BJ (cell line): ENCODE measurements around the gene C1QTNF1. TPM values are rescaled to one million over a fixed set of nuclear protein-coding genes. Genes with fewer than 3 reads are reported as not detected.

ENCODE experiments used
- CTCF ChIA-PET: fragments of 350-600 bp; formaldehyde crosslinking; extraction: SDS; loops from one replicate; lab custom pipeline; 2021; ENCODE audit warnings: antibody characterized with exemption, inconsistent platforms; lab: Yijun Ruan, JAX
- POLR2A ChIA-PET: fragments of 300-600 bp; sonication (Branson Sonifier 250); formaldehyde crosslinking; extraction: SDS; loops from one replicate; lab custom pipeline; 2021; ENCODE audit warnings: antibody characterized with exemption; lab: Charles Lee
- DNase-seq: peaks from one replicate; pipeline ENCODE4 v3.0.0-alpha.2; 2011; ENCODE audit warnings: low read depth
- H3K27me3 ChIP-seq: 2 replicates; pipeline ENCODE4 v1.6.0; 2011; ENCODE audit warnings: low read length; ENCODE audit not compliant: control insufficient read depth, insufficient read depth
- H3K36me3 ChIP-seq: 2 replicates; pipeline ENCODE4 v1.5.1; 2011; ENCODE audit warnings: low read length; ENCODE audit not compliant: control insufficient read depth, insufficient read depth
- H3K4me3 ChIP-seq: 2 replicates; pipeline ENCODE4 v1.5.1; 2011; ENCODE audit warnings: low read depth, mild to moderate bottlenecking, control low read depth, low read length
- CTCF ChIP-seq: IDR thresholded peaks from 2 replicates; pipeline ENCODE4 v1.5.1; 2011; ENCODE audit warnings: low read depth, mild to moderate bottlenecking, control low read depth, inconsistent platforms, low read length, moderate library complexity; ENCODE audit not compliant: insufficient read depth
- polyA plus RNA-seq: library from polyadenylated mRNA; depleted of rRNA; stranded (reverse); fragments of >200 nt; gene quantifications from 2 replicates; pipeline ENCODE4 v1.2.3, GENCODE V29; 2011

The C1QTNF1 gene
- polyA plus RNA-seq, 1 experiment: 20.7 TPM

GRCh38 chr17:79031996-79032875 lies 8.3 kb downstream of the C1QTNF1 start:
- Histone ChIP-seq H3K4me3 (no peak overlapping the region), H3K27me3 (no peaks in the 10 kb centered on the region), H3K36me3 (no peaks in the 10 kb centered on the region)
- CTCF ChIA-PET: interaction anchor here (1.6 to 3.9 kb wide), 4 partner anchors 12 to 361 kb away, joined by 4 to 23 read pairs (median 7); no protein-coding TSS in a partner anchor
- DNase-seq: no peak
- POLR2A ChIA-PET: no interaction called here
- no peak for TF ChIP-seq CTCF

- Histone ChIP-seq H3K36me3 (no peaks in the 10 kb centered on the region), H3K4me3 (no peak overlapping the region), H3K27me3 (no peaks in the 10 kb centered on the region)
- ChIA-PET CTCF (interaction anchor here (1.2 to 3.9 kb wide), 5 partner anchors 10 to 360 kb away, joined by 4 to 23 read pairs (median 5); no protein-coding TSS in a partner anchor), POLR2A (no interaction called here)
- no peak for TF ChIP-seq CTCF
- no peak for DNase-seq
Measured at GRCh38 chr17:79033046-79033616, 9.2 kb downstream of the C1QTNF1 start.

GRCh38 chr17:79033741-79034501 lies 10.0 kb downstream of the C1QTNF1 start:
- no peaks in the 10 kb centered on the region for H3K36me3 ChIP-seq
- no peak overlapping the region for H3K4me3 ChIP-seq
- no peak for DNase-seq
- POLR2A ChIA-PET: no interaction called here
- CTCF ChIA-PET: interaction anchor here (1.2 to 3.9 kb wide), 5 partner anchors 8 to 358 kb away, joined by 3 to 23 read pairs (median 5); no protein-coding TSS in a partner anchor
- no peak for TF ChIP-seq CTCF
- H3K27me3 ChIP-seq: no peaks in the 10 kb centered on the region

GRCh38 chr17:79034931-79035485 lies 11.0 kb downstream of the C1QTNF1 start:
- H3K27me3 ChIP-seq: no peaks in the 10 kb centered on the region
- H3K36me3 ChIP-seq: no peaks in the 10 kb centered on the region
- H3K4me3 ChIP-seq: no peak overlapping the region
- TF ChIP-seq CTCF: no peak
- no peak for DNase-seq
- POLR2A ChIA-PET: no interaction called here
- CTCF ChIA-PET: interaction anchor here (1.1 to 3.9 kb wide), 4 partner anchors 9 to 359 kb away, joined by 3 to 23 read pairs (median 5); no protein-coding TSS in a partner anchor
